ENCODE measurements around the gene STPG3.

STPG3 gene

GRCh38 chr9:137264067-137264466, 13.0 kb downstream of the STPG3 start:
- no peak for DNase-seq (ENCODE audit: low spot score)
- no peak for FAIRE-seq

GRCh38 chr9:137265496-137266161, 14.5 kb downstream of the STPG3 start:
- DNase-seq (ENCODE audit: low spot score), result no peak
- FAIRE-seq, result no peak

DNA sequence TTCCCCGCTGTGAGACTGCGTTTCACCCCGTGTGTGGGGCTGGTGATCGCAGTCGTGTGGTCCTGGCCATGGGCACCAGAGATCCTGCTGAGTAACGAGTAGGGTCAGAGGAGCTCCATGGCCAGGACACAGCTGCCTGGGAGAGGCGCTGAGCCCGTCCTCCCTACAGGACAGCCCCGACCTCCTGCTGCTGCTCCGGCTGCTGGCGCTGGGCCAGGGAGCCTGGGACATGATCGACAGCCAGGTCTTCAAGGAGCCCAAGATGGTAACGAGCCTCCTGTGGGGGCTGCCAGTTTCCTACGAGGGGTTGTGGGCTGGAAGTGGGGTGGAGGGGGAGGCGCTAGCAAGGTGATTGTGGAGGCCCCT, 15.1 kb downstream of the STPG3 start:
- FAIRE-seq (no peak), DNase-seq (ENCODE audit: low spot score) (no peak)

DNA sequence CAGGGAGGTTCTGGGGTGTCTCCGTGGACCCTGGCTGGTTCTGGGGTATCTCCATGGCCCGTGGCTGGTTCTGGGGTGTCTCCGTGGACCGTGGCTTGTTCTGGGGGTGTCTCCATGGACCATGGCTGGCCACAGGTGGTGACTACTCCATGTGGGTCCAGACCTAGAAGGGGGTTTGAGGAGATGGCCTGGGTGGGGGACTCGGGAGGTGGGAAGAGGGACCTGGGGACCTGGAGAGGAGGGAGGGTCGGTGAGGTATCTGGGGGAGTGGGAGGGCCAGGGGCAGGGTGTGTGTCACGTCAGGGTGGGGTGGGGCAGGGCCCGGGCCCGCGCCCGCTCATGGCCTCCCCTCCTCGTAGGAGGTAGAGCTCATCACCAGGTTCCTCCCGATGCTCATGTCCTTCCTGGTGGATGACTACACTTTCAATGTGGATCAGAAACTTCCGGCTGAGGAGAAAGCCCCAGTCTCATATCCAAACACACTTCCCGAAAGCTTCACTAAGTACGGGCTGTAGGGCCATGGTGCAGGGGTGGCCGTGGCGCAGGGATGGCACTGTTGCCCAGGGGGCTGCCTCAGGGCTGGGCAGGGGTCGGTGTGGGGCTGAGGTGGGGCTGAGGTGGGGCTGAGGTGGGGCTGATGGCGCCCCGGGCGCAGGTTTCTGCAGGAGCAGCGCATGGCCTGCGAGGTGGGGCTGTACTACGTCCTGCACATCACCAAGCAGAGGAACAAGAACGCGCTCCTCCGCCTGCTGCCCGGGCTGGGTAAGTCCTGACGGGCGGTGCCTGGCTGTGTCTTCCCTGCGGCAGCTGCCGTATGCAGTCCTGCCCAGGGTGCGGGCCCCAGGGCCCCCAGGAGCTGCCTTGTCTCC, 15.7 kb downstream of the STPG3 start:
- FAIRE-seq (no peak), DNase-seq (ENCODE audit: low spot score) (no peak)

- FAIRE-seq (no peak), DNase-seq (ENCODE audit: low spot score) (no peak)
These were observed 16.9 kb downstream of the STPG3 start for GRCh38 chr9:137267933-137268355.

- FAIRE-seq, result no peak
- no peak for DNase-seq (ENCODE audit: low spot score)
These were observed 17.6 kb downstream of the STPG3 start for GRCh38 chr9:137268538-137269201.

DNA sequence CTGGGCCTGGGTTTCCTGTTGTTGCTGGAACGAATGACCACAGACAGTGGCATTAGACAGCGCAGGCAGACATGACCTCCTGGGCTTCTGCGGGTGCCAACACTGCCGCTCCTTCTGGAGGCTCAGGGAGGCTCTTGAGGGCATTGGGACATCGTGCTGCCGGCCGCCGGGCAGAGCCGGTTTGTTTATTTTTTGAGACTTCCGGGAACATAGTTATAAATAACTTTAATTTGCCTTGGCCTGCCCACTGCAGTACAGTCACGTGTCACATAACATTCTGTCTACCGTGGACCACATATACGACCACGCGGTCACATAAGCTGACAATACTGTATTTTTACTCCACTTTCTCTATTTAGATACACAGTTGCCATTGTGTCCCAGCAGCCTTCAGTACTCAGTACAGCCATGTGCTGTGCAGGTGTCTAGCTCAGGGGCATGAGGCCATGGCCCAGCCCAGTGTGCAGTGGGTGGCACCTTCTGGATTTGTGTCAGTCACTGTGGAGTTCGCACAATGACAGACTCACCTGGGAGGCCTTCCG, 18.2 kb downstream of the STPG3 start:
- DNase-seq (ENCODE audit: low spot score), result no peak
- FAIRE-seq, result no peak

GRCh38 chr9:137270929-137271695, 20.0 kb downstream of the STPG3 start:
- DNase-seq (ENCODE audit: low spot score), result no peak
- FAIRE-seq, result no peak

GRCh38 chr9:137271696-137272076, 20.6 kb downstream of the STPG3 start:
- DNase-seq (ENCODE audit: low spot score) (no peak), FAIRE-seq (no peak)

- FAIRE-seq (no peak), DNase-seq (ENCODE audit: low spot score) (no peak)
These were observed 21.4 kb downstream of the STPG3 start for GRCh38 chr9:137272241-137273094.

DNA sequence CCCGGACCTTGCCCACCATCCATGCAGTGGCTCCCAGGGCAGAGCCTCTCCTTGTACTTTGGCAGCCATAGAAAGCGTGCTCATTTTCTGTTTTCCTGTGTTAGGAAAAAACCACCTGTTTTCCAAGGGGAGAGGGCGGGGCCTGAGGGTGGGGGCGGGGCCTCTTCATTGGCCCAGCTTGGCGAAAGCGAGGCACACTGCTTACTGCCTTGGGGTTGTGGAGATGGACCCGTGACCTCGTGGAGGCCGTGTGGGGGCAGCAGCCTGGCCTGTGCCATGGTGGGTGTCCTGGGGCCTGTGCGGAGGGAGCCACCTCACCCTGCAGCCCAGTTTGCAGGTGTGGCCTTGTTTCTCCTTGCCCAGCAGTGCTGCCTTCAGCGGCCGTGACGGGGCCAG, 22.0 kb downstream of the STPG3 start:
- DNase-seq (ENCODE audit: low spot score) (no peak), FAIRE-seq (no peak)

DNA sequence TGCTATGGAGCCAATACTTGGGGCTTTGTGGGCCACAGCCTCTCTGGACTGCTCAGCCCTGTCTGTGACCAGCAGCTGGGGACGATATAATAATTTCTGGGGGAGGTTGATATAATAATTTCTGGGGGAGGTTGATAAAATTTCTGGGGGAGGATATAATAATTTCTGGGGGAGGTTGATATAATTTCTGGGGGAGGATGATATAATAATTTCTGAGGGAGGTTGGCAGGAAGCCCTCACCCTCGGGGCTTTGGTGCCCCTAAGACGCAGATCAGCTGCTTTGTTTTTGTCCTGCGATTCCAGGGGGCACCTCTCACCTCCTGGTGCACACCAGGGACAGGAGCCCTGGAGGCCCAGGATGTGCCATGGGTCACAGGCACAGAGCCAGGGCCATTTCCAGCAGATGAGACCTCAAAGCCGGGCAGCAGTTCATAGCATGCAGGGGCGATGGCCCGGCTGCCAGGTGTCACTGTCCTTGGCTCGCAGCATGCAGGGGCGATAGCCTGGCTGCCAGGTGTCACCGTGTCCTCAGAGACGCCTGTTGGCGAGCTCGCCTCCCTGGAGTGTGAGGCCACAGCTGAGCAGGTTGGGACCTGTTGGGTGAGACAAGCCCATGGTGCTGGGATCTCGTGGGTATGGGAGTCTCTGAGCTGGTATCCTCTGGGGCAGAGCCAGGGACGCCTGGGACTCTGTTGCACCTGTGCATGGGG, 22.7 kb downstream of the STPG3 start:
- no peak for FAIRE-seq

GRCh38 chr9:137275203-137275587, 24.1 kb downstream of the STPG3 start:
- no peak for DNase-seq (ENCODE audit: low spot score)
- FAIRE-seq, result no peak

More for the DNA sequence above, 22.7 kb downstream of the STPG3 start:
- DNase-seq (ENCODE audit: low spot score), result no peak

- no peak for DNase-seq (ENCODE audit: low spot score)
- no peak for FAIRE-seq
These were observed 24.7 kb downstream of the STPG3 start for GRCh38 chr9:137275588-137276472.

DNA sequence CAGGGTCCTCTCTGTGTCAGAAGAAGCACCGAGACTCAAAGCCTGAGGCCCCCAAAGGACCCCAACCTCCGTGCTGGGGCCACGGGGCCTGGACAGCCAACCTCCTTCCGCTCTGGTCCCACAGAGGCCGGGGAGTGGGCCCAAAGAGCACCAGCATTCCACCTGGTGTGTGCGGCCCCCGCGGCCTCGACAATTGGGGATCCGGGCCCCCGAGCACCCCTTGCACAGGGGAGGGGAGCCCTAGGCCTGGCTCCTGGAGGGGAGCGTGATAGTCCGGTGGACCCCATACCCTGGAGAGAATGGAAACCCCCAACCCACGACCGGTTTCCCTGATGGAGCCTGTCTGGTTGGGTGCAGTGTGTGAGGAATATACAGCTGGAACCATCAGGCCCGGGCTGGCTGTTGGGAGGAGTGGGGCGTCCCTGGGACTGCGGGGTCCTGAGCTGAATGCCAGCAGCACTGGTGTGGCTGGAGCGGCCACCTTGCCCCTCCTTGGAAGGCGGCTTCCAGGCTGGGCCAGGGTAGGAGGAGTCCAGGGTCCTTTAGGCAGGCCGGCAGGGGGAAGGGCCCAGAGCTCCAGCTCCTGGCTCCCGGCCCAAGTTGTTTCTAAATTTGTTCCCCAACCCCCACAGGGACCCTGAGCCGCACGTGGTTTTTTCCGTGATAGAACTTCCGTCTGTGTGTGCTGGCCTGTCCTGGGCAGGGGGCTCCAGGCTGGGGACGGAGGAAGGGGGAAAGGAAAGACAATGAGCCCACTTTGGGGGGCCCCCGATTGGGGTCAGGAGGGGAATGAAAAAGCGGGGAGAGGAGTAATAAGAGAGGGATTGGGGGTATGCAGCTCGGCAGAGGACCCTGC, 25.6 kb downstream of the STPG3 start:
- DNase-seq (ENCODE audit: low spot score) (no peak), FAIRE-seq (no peak)

- DNase-seq (ENCODE audit: low spot score), result peak; percentile 90
- peak; percentile 84 for FAIRE-seq
These were observed 26.4 kb downstream of the STPG3 start, which contains the start of gene TOR4A for GRCh38 chr9:137277329-137278041. TSS of gene TOR4A (plus strand) at chr9:137277726. CDS start at chr9:137278690, 964 bp downstream.

Measured in RCC 7860 (cell line).